ENCODE data around the gene KIAA0319L.
"Not testable (repeated sequence)": the region's sequence is repeated elsewhere in the genome, so short reads cannot be mapped to it uniquely, and the experiment has no call there.

KIAA0319L gene
- 33.3 to 148 (median 98.2) reads per million in 3 experiments for total RNA-seq

GRCh38 chr1:35557118-35557610 is at the start of gene KIAA0319L:
KIAA0319L (minus strand) TSS chr1:35557403; CDS start chr1:35554491, 2,912 bp downstream.
- no peak for DNase-seq

GRCh38 chr1:35605867-35606182 is 48.6 kb upstream of the KIAA0319L start:
- no peak for DNase-seq

- DNase-seq, result no peak
Observed at GRCh38 chr1:35605071-35605866, 48.1 kb upstream of the KIAA0319L start.

GRCh38 chr1:35603941-35604340 is 46.7 kb upstream of the KIAA0319L start:
- DNase-seq, result no peak

- DNase-seq, result no peak
Observed at GRCh38 chr1:35603468-35603867, 46.3 kb upstream of the KIAA0319L start.

- DNase-seq, result no peak
Observed at GRCh38 chr1:35600593-35600992, 43.4 kb upstream of the KIAA0319L start.

GRCh38 chr1:35599411-35599810 is 42.2 kb upstream of the KIAA0319L start:
- no peak for DNase-seq

- DNase-seq, result no peak
Observed at GRCh38 chr1:35598895-35599294, 41.7 kb upstream of the KIAA0319L start.

- DNase-seq, result no peak
Observed at GRCh38 chr1:35597870-35598269, 40.7 kb upstream of the KIAA0319L start.

GRCh38 chr1:35595684-35596083 is 38.5 kb upstream of the KIAA0319L start:
- DNase-seq, result no peak

- no peak for DNase-seq
Observed at GRCh38 chr1:35594005-35594760, 37.0 kb upstream of the KIAA0319L start.

- no peak for DNase-seq
Observed at GRCh38 chr1:35592991-35593769, 36.0 kb upstream of the KIAA0319L start.

- DNase-seq, result no peak
Observed at GRCh38 chr1:35591211-35591610, 34.0 kb upstream of the KIAA0319L start.

GRCh38 chr1:35590476-35591040 is 33.4 kb upstream of the KIAA0319L start:
- no peak for DNase-seq

- DNase-seq, result no peak
Observed at GRCh38 chr1:35589516-35590427, 32.6 kb upstream of the KIAA0319L start.

GRCh38 chr1:35588197-35588910 is 31.2 kb upstream of the KIAA0319L start:
- no peak for DNase-seq

- no peak for DNase-seq
Observed at GRCh38 chr1:35587736-35588135, 30.5 kb upstream of the KIAA0319L start.

- DNase-seq, result no peak
Observed at GRCh38 chr1:35586808-35587207, 29.6 kb upstream of the KIAA0319L start.

- DNase-seq, result not testable (repeated sequence)
Observed at GRCh38 chr1:35585805-35586204, 28.6 kb upstream of the KIAA0319L start.

- DNase-seq, result no peak
Observed at GRCh38 chr1:35585281-35585680, 28.1 kb upstream of the KIAA0319L start.

- DNase-seq, result not testable (repeated sequence)
Observed at GRCh38 chr1:35581621-35582020, 24.4 kb upstream of the KIAA0319L start.
